Upper lobe of left lung (tissue), 6 donors: ENCODE measurements around the gene PLEKHM1. TPM values are rescaled to one million over a fixed set of nuclear protein-coding genes. Genes with fewer than 3 reads are reported as not detected.

Experiments
- ATAC-seq, 2 donors: fragments of 200-7000 bp; cut with Tn5 transposase; one replicate each; pipeline ENCODE4 v1.9.1; 2022; ENCODE audit warnings: mild to moderate bottlenecking in 2 of 2, moderate library complexity in 2 of 2; ENCODE audit not compliant: low FRiP score in 2 of 2
- DNase-seq, 2 donors: peaks; one replicate each; pipeline ENCODE4 v3.0.0-alpha.2; 2019 to 2020
- H3K27ac ChIP-seq, 4 donors: fragments of 200-600 bp; sonication (generic); one replicate each; pipeline ENCODE4 v1.5.1; 2016 to 2019
- H3K27me3 ChIP-seq, 4 donors: fragments of 200-600 bp; sonication (generic); one replicate each; pipeline ENCODE4 v1.5.1; 2017 to 2019
- H3K36me3 ChIP-seq, 4 donors: fragments of 200-600 bp; sonication (generic); one replicate each; pipeline ENCODE4 v1.5.1; 2016 to 2019
- H3K4me1 ChIP-seq, 4 donors: fragments of 200-600 bp; sonication (generic); one replicate each; pipeline ENCODE4 v1.5.1; 2018 to 2019
- H3K4me3 ChIP-seq, 4 donors: fragments of 200-600 bp; sonication (generic); one replicate each; pipeline ENCODE4 v1.5.1; 2017 to 2019; ENCODE audit warnings: mild to moderate bottlenecking in 2 of 4, moderate library complexity in 1 of 4
- H3K9me3 ChIP-seq, 4 donors: fragments of 200-600 bp; sonication (generic); one replicate each; pipeline ENCODE4 v1.5.1; 2018 to 2019
- CTCF ChIP-seq, 6 experiments: fragments of 450-650 bp in 4 of 6; fragments of 200-600 bp in 2 of 6; sonication (generic) in 2 of 6; IDR thresholded peaks; one replicate each; pipeline ENCODE4 v1.5.1; 2016 to 2019; ENCODE audit warnings: antibody characterized with exemption in 6 of 6
- EP300 ChIP-seq, 4 donors: sonication (generic); formaldehyde crosslinking; IDR thresholded peaks; one replicate each; pipeline ENCODE4 v1.5.1; 2017; ENCODE audit warnings: antibody characterized with exemption in 4 of 4, control low read depth in 2 of 4
- POLR2A ChIP-seq, 4 donors: fragments of 450-650 bp; IDR thresholded peaks; one replicate each; pipeline ENCODE4 v1.5.1; 2016 to 2017; ENCODE audit warnings: antibody characterized with exemption in 4 of 4, mild to moderate bottlenecking in 2 of 4
- POLR2AphosphoS5 ChIP-seq, 2 donors: sonication (generic); formaldehyde crosslinking; IDR thresholded peaks; one replicate each; pipeline ENCODE4 v1.5.1; 2017; ENCODE audit warnings: antibody characterized with exemption in 2 of 2
- WGBS, 2 donors: methylation state at CpG; one replicate each; pipeline ENCODE4 v1.1.5; 2017 to 2018; 5-methylcytosine and 5-hydroxymethylcytosine counted together
- total RNA-seq, 6 donors: library from RNA; depleted of rRNA in 4 of 6; stranded (reverse); fragments of >200 nt in 4 of 6; gene quantifications; one replicate each; pipeline versions ENCODE4 v1.1.0 to v1.2.1, GENCODE V29; 2016 to 2021
- donor health status: DM: no; HTN: no; CAD: no; lungs with moderate emphysema.
- donor health status: DM: no; HTN: yes; CAD: no; lungs with severe emphysema.

PLEKHM1 gene
- total RNA-seq, 6 donors from 2014 or later = 52.1 to 229 (median 72.0) TPM

DNA sequence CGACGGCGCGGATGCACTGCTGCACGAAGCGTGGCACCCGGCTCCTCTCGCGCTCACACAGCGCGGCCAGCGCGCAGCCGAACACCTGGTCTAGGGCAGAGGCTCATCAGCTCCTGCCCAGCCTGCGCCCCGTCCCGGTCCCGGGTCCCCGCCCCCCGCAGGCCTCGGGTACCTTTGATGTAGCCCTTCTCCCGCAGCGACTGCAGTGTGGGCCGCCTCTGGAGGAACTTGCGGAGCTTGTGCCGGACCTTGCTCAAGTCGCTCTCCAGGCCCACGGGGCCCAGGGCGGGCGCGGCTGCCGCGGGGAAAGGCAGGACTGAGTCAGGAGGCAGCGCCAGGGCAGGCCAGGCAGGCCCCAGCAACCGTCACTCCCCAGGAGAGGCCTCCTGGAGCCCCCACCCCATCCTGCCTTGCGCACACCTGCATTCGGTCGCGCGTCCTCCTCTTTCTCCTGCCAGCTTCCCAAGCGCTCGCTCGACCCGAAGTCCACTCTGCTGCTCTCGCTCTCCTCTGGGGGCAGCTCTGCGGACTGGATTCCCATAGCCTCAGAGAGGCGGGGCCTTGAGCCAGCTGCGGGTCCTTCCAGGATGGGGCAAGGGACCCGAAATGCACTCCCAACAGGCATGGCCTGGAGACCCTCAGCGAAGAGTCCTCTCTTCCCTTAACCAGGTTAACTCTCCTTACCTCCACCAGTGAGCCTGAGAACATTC lies 93.9 kb downstream of the PLEKHM1 start:
- no peak overlapping the region for H3K4me3 ChIP-seq
- H3K27me3 ChIP-seq = no peaks in the 10 kb centered on the region
- 93 to 94% methylated on average over 20 to 49 of the region's 50 CpGs for WGBS, 2 donors
- ATAC-seq (no peak), DNase-seq (peak in 1 of 2 donors; percentile 85)
- H3K4me1 ChIP-seq = peaks cover 0 to 11% (median 2%) of the 10 kb centered on the region in 4 donors
- H3K36me3 ChIP-seq = peaks cover 10 to 79% (median 63%) of the 10 kb centered on the region in 4 donors
- TF ChIP-seq POLR2A (IDR thresholded peaks at IDR 0.05) (no peak), EP300 (IDR thresholded peaks at IDR 0.05) (no peak), POLR2AphosphoS5 (IDR thresholded peaks at IDR 0.05) (no peak)
- no peaks in the 10 kb centered on the region for H3K9me3 ChIP-seq
- no peak overlapping the region for H3K27ac ChIP-seq

DNA sequence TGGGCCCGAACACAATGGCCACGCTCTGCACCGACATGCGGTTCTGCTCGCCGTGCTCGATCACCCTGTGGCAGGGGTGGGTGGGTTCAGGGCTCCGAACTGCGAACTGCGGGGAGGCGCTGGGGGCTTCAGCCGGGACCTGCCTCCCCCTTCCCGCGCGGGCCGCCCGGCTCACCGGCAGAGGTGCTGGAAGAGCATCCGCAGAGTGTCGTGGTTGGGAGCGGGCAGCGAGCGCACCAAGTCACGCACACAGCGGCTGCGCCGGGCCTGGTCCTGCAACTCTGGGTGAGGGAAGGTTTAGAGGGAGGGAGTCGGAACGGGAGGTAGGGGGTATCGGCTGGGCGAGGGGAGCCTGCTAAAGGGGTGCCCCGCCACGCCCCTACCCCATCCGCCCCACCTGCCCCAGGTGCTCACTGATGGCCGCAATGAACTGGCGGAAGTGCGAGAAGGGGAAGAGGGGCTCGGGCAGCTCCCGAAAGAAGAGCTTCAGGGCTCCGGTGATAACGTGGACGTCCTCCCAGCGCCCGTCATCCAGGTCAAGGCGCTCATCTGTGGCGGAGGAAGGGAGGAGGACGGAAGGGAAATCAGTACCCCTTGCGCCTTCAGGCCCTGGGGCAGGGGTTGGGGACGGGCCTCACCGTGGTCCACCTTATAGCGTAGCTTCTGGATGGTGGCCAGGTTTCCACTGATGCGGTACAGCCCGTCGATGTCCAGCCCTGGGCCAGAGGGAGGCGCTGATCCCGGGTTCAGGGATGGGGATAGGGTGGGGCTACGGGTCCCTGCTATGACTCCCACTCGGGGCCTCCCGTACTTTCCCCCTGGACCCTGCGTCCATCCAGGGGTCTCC lies 94.7 kb downstream of the PLEKHM1 start:
- peak in 1 of 2 donors; percentile 3 for ATAC-seq
- peaks cover 7 to 71% (median 54%) of the 10 kb centered on the region in 4 donors for H3K36me3 ChIP-seq
- peak overlapping the region in 1 of 4 donors; percentile 14 for H3K4me3 ChIP-seq

DNA sequence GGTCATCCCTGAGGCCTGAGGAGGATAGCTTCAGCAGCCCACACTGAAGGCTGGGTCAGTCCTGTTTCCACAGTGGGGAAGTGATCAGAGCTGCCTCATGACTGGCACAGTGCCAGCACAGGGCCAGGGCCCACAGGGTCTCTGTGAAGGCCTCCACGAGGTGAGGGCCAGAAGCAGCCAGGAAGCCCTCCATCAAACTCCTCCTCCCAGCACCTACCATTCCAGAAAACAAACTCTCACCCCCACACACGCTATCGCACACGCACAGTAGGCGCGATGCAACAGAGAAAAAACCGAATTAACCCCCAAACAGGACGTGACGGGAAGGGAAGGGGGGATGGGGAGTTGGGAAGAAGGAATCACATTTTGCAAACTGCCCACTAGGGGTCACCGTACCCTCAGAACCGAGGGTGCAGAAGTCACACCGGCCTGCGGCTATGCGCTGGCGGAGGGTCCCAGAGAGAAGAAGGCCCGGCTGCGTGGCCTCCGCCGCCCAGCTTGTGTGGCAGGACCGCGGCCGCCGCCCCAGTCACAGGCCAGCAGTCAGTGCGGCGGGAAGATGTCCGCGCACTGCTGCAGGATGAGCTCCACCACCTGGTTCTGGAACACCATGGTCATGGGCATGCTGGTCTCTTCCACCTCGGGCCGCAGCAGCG lies 95.5 kb downstream of the PLEKHM1 start:
- H3K4me3 ChIP-seq = peak overlapping the region in 1 of 4 donors; percentile 14
- H3K4me1 ChIP-seq = peaks cover 0 to 11% (median 2%) of the 10 kb centered on the region in 4 donors
- TF ChIP-seq POLR2AphosphoS5 (IDR thresholded peaks at IDR 0.05) (peak in 1 of 2 donors; percentile 22), POLR2A (IDR thresholded peaks at IDR 0.05) (no peak), CTCF (IDR thresholded peaks at IDR 0.05) (peak; percentile 61 to 84 (median 75)), EP300 (IDR thresholded peaks at IDR 0.05) (no peak)
- no peaks in the 10 kb centered on the region for H3K27me3 ChIP-seq
- no peaks in the 10 kb centered on the region for H3K9me3 ChIP-seq
- DNase-seq = peak in 1 of 2 donors; percentile 89
- H3K36me3 ChIP-seq = peaks cover 3 to 63% (median 48%) of the 10 kb centered on the region in 4 donors
- no peak overlapping the region for H3K27ac ChIP-seq
- peak; percentile 67 to 81 for ATAC-seq
- 40 to 53% methylated on average over 11 to 29 of the region's 30 CpGs for WGBS, 2 donors

More for the DNA sequence above, 94.7 kb downstream of the PLEKHM1 start:
- WGBS, 2 donors = 86 to 95% methylated on average over 53 to 60 of the region's 60 CpGs
- Histone ChIP-seq H3K9me3 (no peaks in the 10 kb centered on the region), H3K4me1 (peaks cover 0 to 11% (median 2%) of the 10 kb centered on the region in 4 donors), H3K27me3 (no peaks in the 10 kb centered on the region), H3K27ac (no peak overlapping the region)
- TF ChIP-seq EP300 (IDR thresholded peaks at IDR 0.05) (no peak), CTCF (IDR thresholded peaks at IDR 0.05) (no peak), POLR2AphosphoS5 (IDR thresholded peaks at IDR 0.05) (no peak), POLR2A (IDR thresholded peaks at IDR 0.05) (no peak)
- DNase-seq = peak in 1 of 2 donors; percentile 86

DNA sequence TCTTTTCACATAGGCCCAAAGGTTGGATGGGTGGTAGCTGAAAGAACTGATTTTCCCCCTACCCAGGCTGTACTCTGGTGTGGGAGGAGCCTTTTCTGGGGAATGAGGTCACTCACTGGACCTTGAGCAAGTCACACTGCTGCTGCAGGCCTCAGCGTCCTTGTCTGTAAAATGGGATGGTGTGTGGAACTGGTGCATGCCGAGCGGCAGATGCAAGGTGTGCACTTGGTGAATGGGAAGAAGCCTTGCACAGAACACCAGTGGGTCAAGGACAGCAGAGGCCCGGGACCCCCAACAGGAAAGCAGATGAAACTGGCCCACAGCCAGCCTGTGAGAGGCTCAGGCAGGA lies 96.0 kb downstream of the PLEKHM1 start:
- Histone ChIP-seq H3K4me1 (peaks cover 0 to 11% (median 2%) of the 10 kb centered on the region in 4 donors), H3K36me3 (peaks cover 3 to 58% (median 43%) of the 10 kb centered on the region in 4 donors), H3K4me3 (no peak overlapping the region), H3K9me3 (no peaks in the 10 kb centered on the region), H3K27ac (no peak overlapping the region), H3K27me3 (no peaks in the 10 kb centered on the region)
- ATAC-seq = no peak
- no peak for DNase-seq
- 79 to 88% methylated on average over 3 to 4 of the region's 4 CpGs for WGBS, 2 donors
- TF ChIP-seq CTCF (IDR thresholded peaks at IDR 0.05) (no peak), EP300 (IDR thresholded peaks at IDR 0.05) (no peak), POLR2AphosphoS5 (IDR thresholded peaks at IDR 0.05) (no peak), POLR2A (IDR thresholded peaks at IDR 0.05) (no peak)
